HG03135 (cell line): ENCODE measurements around the gene ATP8B4.

Experiments
- ATAC-seq: cut with Tn5 transposase; IDR thresholded peaks from one replicate; pipeline ENCODE4 v1.9.1; 2021; ENCODE audit warnings: mild to moderate bottlenecking, moderate library complexity; ENCODE audit not compliant: unreplicated experiment

ATP8B4 gene

GRCh38 chr15:50042775-50043174 is 76.3 kb downstream of the ATP8B4 start:
- ATAC-seq, result no peak

DNA sequence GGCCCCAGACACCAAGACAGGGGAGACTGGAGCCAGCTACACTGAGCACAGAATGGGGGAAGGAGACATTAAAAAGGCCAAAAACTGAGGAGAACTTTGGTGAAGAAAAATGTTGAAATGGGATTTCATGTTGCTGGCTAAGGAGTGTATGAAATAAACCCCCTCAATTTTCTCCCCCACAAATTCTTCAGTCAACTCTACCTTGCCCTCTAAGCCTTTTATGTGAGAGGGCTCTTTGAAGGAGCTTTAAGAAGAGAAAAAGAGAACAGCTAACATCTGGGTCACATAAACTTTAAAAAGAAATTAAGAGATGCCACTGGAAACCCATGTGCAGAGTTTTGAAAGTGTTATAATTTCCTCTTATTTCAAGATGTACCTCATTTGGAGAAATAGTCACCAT is 88.6 kb downstream of the ATP8B4 start:
- ATAC-seq, result no peak

DNA sequence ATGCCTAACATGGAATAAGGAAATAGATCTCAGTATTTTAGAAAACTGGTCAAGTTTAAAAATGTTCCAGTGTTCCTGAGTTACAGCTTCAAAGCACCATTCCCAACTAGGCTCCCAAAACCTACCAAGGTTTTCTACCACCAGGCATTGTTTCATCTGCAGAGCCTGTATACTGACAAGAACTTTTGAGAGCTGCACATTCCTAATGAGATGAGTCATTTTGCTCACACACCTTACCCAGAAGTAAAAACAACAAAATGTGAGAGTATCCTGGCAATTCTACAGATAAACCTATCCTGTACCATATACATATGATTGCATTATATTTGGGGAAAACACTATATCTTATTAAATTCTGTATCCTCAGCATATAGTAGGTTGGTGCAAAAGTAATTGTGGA is 90.7 kb downstream of the ATP8B4 start:
- ATAC-seq, result no peak

DNA sequence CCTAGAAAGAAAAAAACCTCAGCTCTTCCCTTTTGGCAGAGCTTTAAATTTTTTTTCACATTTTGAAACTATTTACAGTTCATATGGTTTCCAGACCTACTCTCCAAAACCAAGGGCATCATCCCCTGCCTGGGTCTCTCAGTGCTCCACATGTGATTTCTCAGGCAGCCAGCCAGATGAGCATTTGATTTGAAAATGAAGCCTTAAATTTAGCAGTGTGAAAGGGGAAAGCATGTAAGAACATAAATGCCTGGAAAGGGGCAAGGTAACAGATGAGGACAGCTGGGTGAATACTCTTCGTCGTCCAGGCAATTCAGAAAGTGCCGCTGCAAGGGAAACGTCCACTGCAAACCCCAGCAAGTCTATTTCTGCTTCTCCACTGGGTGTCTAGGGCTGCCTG is 94.8 kb downstream of the ATP8B4 start:
- no peak for ATAC-seq

DNA sequence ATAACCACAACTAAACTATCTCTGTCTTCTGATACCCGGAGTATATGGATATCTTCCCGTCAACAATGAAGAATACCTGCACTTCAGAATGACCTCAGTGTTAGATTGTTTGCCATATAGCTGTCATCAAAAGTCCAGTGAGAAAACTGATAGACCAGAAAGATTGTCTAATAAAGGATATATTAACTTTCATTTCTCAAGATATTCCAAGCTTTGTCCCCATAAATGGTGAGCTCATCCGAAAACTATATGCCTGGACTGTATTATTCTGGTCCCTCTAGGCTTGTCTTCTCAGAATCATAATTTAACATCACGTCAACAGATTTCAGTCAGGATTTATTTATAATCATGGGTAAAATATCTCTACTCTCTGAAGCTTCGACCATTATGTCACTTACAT is 100.5 kb downstream of the ATP8B4 start:
- no peak for ATAC-seq

DNA sequence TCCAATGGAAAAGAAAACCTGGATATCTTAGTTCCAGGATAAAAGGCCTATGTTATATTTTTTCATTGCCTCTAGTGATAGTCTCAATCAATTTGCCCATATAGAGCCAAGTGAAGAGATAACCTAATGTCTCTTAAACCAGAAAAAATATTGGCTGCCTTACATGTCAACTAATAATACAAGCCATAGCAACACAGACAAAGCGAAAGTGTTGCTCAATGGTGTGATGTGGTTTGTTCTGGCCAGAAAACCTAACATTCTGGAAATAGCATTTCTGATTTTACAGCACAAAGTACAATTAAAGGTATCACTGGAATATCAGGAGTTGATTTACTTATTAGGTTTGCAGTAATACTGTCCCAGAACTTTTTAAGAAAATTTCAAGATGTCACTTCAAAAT is 101.5 kb downstream of the ATP8B4 start:
- ATAC-seq, result no peak

DNA sequence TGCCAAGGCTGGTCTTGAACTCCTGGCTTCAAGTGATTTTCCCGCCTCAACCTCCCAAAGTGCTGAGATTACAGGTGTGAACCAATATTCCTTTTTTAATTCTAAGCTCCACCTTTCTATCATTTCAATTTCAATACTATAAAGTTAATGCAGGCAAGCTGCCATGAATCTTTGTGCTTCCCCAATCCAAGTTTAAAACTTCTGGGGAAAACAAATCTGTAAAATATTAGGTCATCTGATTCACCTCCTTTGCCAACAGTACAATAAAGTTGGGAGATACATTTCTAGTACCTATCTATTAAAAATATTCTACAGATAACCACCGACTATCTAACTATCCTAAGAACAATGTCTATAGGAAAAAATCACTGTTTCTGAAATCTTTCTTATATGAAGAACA is 102.1 kb downstream of the ATP8B4 start:
- no peak for ATAC-seq

GRCh38 chr15:50012790-50013189 is 106.2 kb downstream of the ATP8B4 start:
- ATAC-seq, result no peak

- ATAC-seq, result no peak
Measured at GRCh38 chr15:50009634-50010033, 109.4 kb downstream of the ATP8B4 start.

DNA sequence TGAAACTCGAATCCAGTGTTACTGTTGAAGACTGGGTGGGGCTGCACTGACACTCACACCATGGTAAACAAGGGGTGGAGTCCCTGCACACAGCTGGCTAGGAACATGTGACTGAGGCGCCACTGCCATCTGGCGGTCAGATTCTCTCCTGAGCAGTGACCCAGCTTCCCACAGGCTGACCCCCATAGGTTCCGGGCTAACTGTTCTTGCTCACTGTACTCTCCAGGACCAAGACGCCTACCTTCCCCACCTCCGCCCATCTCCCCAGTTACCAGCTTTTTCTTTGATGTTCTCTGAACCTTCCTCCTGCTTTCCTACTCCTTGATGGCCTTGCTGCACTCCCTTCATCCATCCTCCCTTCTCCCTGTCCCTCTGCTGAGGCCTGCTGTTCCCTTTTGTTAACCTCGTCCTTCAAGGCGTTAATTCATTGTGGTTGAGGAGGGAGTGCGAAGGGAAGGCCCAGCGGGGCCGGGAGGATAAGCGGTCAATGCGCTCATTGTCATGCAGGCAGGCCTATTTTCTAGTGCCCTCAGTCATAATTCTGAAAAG is 115.2 kb downstream of the ATP8B4 start:
- ATAC-seq, result peak; percentile 99

DNA sequence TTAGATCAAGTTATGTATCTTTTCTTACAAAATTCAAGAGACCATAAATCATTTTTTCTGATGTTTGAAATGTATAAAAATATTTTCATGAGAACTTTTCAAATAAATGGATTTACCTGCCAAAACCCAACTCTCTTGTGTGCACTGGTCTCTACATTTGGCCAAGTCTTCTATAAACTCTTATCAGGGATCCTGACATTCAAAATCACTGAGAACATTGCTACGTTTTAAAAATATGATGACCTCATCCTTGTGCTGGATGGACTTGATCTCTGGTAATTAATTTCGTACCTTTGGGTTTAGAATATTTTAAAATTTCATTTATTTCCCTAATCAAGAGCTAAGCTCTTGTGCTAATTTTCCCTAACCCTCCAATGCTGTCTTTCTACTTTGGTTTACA is 127.4 kb downstream of the ATP8B4 start:
- ATAC-seq, result no peak

DNA sequence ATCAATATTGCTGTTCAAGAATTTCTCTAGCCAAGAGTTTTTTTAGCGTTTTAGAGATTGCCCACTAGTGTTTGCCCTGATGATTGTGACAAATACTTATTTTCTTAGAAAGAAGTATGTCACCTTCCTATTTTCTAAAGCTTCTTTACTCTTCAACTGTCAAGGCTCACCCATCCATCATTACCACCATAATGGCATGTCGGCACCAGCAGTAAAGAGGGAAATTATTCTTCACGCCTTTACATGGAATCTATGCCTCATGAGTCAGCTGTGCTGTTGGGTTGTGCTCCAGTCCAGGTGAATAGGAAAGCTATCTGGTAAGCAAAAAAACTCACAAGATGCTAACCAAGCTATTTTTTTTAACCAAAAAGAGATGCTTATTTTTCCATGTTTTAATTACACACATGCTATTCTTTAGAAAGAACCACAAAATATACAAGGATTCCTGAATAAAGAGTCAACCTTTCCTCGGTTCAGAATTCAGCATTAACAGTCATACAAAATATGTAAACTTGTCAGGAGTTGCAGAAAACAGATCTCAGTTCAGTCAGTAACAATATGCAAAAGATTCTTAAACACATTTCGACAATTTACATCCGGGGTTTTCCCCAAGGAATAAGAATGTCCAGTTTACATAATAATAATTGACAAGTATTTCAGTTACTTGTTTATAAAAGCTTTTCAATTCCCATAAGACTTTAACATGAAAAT is 128.0 kb downstream of the ATP8B4 start:
- ATAC-seq, result no peak

GRCh38 chr15:49989498-49989897 is 129.5 kb downstream of the ATP8B4 start:
- no peak for ATAC-seq

DNA sequence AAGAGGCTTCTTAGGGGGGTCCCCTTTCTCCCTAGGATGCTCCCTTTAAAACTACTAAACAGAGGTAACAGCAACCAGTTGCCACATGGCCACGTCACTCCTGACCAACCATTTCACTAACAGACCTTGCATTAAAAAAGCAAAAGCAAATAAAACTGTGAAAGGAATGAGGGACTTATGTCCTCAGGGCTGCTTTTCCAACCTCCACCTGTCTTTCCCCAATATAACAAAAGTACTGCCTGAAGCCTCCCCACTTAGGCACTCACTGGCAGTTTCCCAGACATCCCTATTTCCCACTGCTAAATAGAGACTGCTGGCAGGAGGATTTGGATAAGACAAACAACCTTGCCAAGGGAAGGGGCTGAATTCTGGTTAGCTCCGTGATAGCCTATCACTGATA is 130.3 kb downstream of the ATP8B4 start:
- no peak for ATAC-seq

DNA sequence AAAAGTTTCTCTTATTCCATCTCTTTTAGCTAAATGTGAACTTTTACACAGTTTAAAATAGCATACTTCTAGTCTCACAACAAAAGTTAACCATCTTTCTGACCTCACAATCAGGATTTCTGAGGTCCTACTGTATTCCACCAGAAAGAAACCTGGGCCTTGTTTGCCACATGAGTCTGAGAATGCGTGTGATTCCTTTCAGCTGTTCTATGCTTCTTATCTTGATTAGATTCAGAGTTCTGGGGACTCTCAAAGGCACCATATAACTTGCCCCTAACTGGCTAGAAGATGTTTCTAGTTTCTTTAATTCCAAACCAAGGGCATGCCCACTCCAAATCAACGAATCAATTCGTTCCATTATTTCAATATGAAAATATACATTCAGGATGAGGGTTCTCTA is 131.1 kb downstream of the ATP8B4 start:
- no peak for ATAC-seq

DNA sequence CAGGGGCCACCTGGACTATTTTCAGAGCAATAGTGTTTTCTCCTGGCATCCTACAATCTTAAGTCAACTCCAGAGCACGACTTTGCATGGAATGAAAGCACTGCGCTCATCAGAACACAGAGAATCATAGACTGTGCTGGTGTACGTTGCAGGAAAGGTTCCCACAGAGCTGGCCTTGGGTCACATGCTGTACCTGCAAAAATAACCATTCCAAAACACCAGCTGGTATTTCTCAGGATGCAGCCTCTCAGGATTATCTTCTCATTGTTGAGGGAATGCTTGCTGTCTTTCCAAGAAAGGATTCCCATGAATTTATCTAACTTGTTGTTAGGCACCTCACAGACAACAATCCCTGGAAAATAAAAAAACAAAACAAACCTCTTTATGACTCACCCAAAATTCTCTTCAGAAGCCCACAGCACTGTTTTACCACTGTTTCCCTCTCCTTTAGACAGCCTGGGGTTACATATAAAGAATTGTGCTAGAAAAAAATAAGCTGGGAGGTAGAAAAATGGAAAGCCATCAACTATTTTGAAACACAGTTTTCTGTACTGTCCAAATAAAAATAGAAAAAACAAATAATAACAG is 131.7 kb downstream of the ATP8B4 start:
- no peak for ATAC-seq

DNA sequence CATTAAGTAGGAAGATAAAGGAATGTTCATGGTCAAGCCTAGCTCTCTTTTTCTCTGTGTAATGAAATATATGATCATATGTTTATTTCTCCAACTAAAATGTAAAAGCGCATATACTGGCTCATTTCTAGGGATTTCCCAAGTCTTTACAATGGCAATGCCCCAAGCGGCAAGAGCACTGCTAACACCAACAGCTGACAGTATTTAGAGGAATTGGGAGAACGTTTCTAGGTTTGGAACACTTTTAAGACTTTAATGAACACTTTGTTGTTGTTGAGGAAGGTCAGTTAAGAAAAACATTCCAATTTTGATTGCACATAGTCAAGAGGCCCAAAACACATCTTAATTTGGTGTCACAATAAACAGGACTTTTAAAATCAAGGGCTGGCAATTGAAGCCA is 132.7 kb downstream of the ATP8B4 start:
- no peak for ATAC-seq

- ATAC-seq, result no peak
Measured at GRCh38 chr15:49985463-49985862, 133.6 kb downstream of the ATP8B4 start.

GRCh38 chr15:49984436-49984835 is 134.6 kb downstream of the ATP8B4 start:
- ATAC-seq, result no peak

DNA sequence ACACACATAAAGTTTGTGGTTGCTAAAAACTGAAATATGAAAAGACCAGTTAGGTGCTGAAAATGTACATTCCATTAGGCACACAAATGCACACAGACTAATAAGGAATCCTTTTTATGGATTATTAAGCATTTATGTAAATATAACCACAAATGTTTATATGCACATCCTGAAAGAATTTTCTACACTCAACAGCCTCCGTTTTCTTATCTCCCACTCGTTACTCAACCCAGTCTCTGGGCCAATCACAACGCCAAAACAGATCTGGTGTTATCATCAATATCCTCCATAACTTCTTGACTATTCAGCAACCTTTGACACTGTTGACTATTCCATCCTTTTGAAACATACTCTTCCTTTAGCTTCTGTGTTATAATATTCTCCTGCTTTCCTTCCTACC is 136.4 kb downstream of the ATP8B4 start:
- no peak for ATAC-seq

DNA sequence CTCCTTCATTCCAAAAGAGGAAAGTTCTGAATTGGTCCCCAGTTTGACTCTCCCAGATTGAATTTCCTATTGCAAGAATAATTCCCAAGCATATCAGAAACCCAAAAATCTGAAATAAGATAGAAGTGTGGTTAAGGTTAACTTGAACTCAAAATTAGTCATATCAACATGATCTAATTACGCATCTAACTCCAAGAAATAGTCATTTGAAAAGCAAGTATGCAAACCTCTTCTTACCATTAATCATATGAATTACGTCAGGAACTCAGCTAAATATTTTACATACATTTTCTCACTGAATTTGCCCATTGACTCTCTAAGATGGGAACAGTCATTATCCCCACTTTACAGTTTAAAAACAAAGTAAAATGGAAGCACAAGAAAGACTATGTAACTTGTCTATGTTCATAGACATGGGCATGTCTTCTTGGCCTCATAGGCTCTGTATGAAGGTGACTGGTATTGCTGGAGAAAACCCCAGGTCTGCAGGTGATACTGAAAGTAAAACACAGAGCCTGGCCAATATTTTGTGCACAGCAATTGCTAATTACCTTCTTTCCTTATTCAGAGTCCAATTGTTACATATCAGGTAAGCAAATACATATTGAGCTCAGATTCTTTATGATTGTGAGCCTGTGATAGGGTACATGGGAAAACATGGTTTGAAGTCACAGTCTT is 139.2 kb downstream of the ATP8B4 start:
- ATAC-seq, result no peak

- ATAC-seq, result no peak
Measured at GRCh38 chr15:49978121-49978520, 140.9 kb downstream of the ATP8B4 start.
